Thoracic aorta (tissue), 2 donors: ENCODE results near the gene TRAFD1. TPM values are rescaled to one million over a fixed set of nuclear protein-coding genes. Genes with fewer than 3 reads are reported as not detected.

ENCODE experiments used
- ATAC-seq: fragments of 150-250 bp; one replicate; pipeline ENCODE4 v1.8.0; 2017; ENCODE audit warnings: low read depth; ENCODE audit not compliant: insufficient number of reproducible peaks, low FRiP score
- DNase-seq: peaks from one replicate; pipeline ENCODE4 v3.0.0-alpha.2; 2020; ENCODE audit warnings: low spot score
- H3K27ac ChIP-seq, 2 donors: fragments of 200-600 bp; sonication (generic); 1 replicate in 1 of 2; 2 replicates in 1 of 2; pipeline ENCODE4 v1.5.1; 2016; ENCODE audit warnings: mild to moderate bottlenecking in 2 of 2, moderate library complexity in 2 of 2
- H3K27me3 ChIP-seq: fragments of 200-600 bp; sonication (generic); replicated peaks from 2 replicates; pipeline ENCODE4 v1.6.0; 2016; ENCODE audit warnings: mild to moderate bottlenecking; ENCODE audit not compliant: insufficient read depth
- H3K36me3 ChIP-seq: fragments of 200-600 bp; sonication (generic); one replicate; pipeline ENCODE4 v1.5.1; 2016
- H3K4me1 ChIP-seq, 2 donors: fragments of 200-600 bp; sonication (generic); 1 replicate in 1 of 2; 2 replicates in 1 of 2; pipeline versions ENCODE4 v1.5.1 to v1.6.0; 2016; ENCODE audit warnings: low read depth in 2 of 2, mild to moderate bottlenecking in 1 of 2; ENCODE audit not compliant: control insufficient read depth in 1 of 2
- H3K4me3 ChIP-seq: fragments of 200-600 bp; sonication (generic); 2 replicates; pipeline ENCODE4 v1.5.1; 2016; ENCODE audit warnings: mild to moderate bottlenecking
- H3K9me3 ChIP-seq: fragments of 200-600 bp; sonication (generic); 2 replicates; pipeline ENCODE4 v1.5.1; 2016
- total RNA-seq, 2 donors: library from RNA; depleted of rRNA; stranded (reverse); fragments of >200 nt; gene quantifications; one replicate each; pipeline versions ENCODE4 v1.1.0 to v1.2.3, GENCODE V29; 2016
- TF ChIP-seq, protein P1 (sequence below): fragments of 200-600 bp; sonication (generic); IDR thresholded peaks from one replicate; pipeline ENCODE4 v1.5.1; 2019; ENCODE audit warnings: antibody characterized with exemption

Gene TRAFD1
- total RNA-seq, 2 donors from 2014 or later: 23.6 to 43.7 TPM

DNA sequence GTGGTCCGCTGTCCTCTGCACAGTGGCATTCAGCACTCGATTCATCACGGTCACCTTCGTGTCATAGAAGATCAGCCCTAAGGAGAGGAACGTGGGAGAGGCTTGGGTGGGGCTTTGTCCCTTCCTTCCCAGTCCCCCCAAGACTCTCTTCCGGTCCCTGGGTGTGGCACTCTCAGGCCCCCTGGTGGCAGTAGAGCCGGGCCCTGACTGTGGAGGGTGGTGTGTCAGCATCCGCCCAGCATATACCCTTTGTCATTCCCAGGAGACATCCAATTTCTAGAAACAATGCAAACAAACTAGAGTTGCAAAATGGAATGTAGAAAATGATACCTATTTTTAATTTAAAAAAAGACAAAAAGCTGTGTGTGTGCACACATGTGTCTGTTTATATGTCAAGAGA is 45.0 kb downstream of the TRAFD1 start:
- DNase-seq: no peak

DNA sequence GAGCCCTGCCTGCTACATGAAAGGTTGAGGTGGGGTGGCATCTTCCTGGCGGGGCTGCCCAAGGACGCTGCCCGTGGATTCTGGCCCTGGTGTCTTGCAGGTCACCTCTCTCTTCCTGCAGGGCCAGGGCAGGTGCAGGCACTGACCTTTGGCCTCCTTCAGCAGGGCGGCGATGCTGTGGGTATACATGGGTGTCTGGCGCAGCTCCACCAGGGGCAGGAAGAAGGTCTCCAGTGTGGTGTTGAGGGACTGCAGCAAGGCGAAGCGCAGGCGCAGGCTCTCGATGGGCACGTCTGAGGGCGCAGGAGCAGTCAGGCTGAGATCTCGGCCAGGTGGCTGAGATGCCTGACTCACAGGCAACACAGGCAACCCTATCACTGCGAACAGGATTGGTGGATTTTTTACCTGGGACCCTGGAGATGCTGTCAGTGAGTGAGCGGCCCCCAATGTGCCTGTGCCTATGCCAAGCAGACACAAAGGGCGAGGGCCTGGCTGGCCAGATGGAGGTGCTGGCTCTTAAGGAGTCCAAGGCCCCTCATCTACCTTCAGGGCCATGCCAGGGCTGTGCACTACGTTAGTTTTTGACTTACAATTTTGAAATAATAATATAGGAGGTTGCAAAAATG is 45.7 kb downstream of the TRAFD1 start:
- H3K27me3 ChIP-seq: no peaks in the 10 kb centered on the region
- ATAC-seq: no peak
- H3K9me3 ChIP-seq: no peaks in the 10 kb centered on the region
- no peak overlapping the region for H3K4me3 ChIP-seq
- DNase-seq: no peak
- no peaks in the 10 kb centered on the region for H3K4me1 ChIP-seq
- no peak overlapping the region for H3K27ac ChIP-seq
- H3K36me3 ChIP-seq: peaks cover 41% of the 10 kb centered on the region
- TF ChIP-seq, protein P1, sequence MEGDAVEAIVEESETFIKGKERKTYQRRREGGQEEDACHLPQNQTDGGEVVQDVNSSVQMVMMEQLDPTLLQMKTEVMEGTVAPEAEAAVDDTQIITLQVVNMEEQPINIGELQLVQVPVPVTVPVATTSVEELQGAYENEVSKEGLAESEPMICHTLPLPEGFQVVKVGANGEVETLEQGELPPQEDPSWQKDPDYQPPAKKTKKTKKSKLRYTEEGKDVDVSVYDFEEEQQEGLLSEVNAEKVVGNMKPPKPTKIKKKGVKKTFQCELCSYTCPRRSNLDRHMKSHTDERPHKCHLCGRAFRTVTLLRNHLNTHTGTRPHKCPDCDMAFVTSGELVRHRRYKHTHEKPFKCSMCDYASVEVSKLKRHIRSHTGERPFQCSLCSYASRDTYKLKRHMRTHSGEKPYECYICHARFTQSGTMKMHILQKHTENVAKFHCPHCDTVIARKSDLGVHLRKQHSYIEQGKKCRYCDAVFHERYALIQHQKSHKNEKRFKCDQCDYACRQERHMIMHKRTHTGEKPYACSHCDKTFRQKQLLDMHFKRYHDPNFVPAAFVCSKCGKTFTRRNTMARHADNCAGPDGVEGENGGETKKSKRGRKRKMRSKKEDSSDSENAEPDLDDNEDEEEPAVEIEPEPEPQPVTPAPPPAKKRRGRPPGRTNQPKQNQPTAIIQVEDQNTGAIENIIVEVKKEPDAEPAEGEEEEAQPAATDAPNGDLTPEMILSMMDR: no peak

More for the DNA sequence above, 45.0 kb downstream of the TRAFD1 start:
- H3K4me1 ChIP-seq: no peaks in the 10 kb centered on the region
- no peaks in the 10 kb centered on the region for H3K9me3 ChIP-seq
- ATAC-seq: no peak
- no peak overlapping the region for H3K4me3 ChIP-seq
- TF ChIP-seq, protein P1: peak; percentile 25
- no peak overlapping the region for H3K27ac ChIP-seq
- H3K36me3 ChIP-seq: peaks cover 35% of the 10 kb centered on the region
- no peaks in the 10 kb centered on the region for H3K27me3 ChIP-seq

DNA sequence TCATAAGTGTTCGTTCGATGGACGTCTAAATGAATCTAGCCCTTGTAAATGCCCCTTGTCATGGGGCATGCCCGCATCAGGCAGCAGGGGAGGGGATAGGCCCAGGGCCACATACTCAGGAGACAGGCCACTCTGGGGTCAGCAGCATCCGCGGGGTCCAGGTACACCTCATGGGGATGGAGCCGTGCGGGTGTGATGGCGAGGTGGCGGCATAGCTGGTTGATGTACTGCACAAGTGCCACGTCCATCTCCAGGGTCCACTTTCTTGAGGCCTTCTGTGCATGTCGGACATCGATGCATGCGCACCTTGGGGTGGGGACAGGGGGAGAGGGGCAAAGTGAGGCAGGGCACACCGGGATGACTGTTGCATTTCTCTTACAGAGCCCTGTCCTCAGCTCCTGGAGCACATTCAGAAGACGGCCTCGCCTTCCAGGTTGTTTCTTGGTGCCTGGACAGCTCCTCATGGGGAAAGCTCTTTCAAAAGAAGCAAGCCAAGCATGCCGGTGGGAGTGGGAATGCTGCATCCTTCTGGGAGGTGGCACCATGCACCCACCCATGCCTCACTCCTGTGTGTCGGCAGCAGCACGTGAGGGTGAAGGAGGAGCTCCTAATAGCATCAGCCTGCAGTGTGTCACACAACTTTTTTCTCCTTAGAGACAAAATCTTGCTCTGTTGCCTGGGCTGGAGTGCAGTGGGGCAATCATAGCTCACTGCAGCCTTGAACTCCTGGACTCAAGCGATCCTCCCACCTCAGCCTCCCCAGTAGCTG is 47.4 kb downstream of the TRAFD1 start:
- H3K9me3 ChIP-seq: no peaks in the 10 kb centered on the region
- no peak overlapping the region for H3K27ac ChIP-seq
- TF ChIP-seq, protein P1: no peak
- DNase-seq (no peak), ATAC-seq (no peak)
- no peaks in the 10 kb centered on the region for H3K4me1 ChIP-seq
- H3K36me3 ChIP-seq: peaks cover 45% of the 10 kb centered on the region
- H3K4me3 ChIP-seq: no peak overlapping the region
- H3K27me3 ChIP-seq: no peaks in the 10 kb centered on the region

DNA sequence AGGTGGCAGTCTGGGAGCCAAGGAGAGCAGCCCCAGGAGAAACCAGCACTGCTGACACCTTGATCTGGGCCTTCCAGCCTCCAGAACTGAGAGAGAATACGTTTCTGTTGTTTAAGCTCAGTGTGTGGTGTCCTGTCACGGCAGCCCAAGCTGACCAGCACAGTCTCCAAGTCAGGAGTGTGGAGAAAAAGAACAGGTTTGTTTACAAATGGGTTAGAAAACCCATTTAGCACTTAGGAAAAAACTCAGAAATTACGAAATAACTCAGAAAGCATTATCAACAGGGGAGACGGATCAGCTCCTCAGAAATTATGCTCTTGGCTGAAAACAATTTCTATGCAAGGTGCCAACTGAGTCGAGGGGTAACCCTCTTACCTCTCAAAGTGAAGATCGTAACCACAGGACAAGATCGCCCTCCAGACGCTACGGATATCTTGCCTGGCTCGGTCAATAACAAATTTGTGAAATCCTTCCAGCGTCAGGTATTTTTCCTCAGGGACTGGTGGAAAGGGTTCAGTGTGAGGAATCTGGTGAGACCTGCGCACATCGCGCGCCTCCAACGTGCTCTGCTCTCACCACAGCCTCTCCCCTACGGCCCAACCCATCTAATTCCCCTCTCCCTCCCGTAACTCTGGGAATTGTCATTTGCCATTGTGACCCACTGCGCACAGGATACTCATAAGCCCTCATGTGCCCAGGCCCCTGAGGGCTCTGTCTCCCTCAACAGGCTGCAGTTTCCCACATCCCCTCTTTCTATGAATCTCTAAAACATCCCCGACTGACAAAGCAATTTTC is 50.2 kb downstream of the TRAFD1 start:
- TF ChIP-seq, protein P1: no peak
- no peak overlapping the region for H3K27ac ChIP-seq
- H3K36me3 ChIP-seq: peaks cover 55% of the 10 kb centered on the region
- ATAC-seq (no peak), DNase-seq (no peak)
- H3K27me3 ChIP-seq: no peaks in the 10 kb centered on the region
- H3K4me3 ChIP-seq: no peak overlapping the region
- no peaks in the 10 kb centered on the region for H3K9me3 ChIP-seq
- no peaks in the 10 kb centered on the region for H3K4me1 ChIP-seq
